ENCODE measurements around the gene TMEM256.

DNA sequence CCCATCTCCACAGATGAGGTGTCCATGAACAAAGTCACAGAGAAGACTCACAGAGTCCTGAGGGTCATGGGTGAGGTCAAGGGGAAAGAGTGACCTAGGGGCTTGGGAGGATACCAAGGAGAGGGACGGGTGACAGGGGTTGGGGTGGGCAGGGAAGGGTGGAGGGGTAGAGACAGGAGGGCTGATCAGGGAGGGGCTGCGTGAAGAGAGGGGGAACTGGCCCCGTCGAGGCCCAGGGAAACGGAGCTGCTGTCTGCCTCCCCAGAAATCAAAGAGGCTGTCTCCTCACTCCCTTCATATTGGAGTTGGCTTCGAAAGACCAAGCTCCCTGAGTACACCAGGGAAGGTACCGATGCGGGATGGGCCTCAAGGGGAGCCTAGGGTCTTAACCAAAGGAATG, 48.3 kb downstream of the TMEM256 start:
- TF ChIP-seq, protein P1, sequence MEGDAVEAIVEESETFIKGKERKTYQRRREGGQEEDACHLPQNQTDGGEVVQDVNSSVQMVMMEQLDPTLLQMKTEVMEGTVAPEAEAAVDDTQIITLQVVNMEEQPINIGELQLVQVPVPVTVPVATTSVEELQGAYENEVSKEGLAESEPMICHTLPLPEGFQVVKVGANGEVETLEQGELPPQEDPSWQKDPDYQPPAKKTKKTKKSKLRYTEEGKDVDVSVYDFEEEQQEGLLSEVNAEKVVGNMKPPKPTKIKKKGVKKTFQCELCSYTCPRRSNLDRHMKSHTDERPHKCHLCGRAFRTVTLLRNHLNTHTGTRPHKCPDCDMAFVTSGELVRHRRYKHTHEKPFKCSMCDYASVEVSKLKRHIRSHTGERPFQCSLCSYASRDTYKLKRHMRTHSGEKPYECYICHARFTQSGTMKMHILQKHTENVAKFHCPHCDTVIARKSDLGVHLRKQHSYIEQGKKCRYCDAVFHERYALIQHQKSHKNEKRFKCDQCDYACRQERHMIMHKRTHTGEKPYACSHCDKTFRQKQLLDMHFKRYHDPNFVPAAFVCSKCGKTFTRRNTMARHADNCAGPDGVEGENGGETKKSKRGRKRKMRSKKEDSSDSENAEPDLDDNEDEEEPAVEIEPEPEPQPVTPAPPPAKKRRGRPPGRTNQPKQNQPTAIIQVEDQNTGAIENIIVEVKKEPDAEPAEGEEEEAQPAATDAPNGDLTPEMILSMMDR (IDR thresholded peaks at IDR 0.05), result no peak
- no peak for TF ChIP-seq POLR2A (IDR thresholded peaks at IDR 0.05; ENCODE audit: low read depth)
